Stimulated activated CD4-positive, alpha-beta T cell treated with anti-CD3 and anti-CD28 coated beads, TNF-alpha, amount 100 ng/mL, for 24 hours (primary cell): ENCODE measurements around the gene BIK.
"Not testable (repeated sequence)": the region's sequence is repeated elsewhere in the genome, so short reads cannot be mapped to it uniquely, and the experiment has no call there.

Experiments
- DNase-seq, 3 experiments: peaks; one replicate each; pipeline ENCODE4 v3.0.0-alpha.2; 2020; ENCODE audit warnings: low read depth in 3 of 3

The BIK gene

GRCh38 chr22:43110444-43110926 lies at the start of gene BIK:
TSS of gene BIK (plus strand) at chr22:43110750. CDS start at chr22:43124023, 13,273 bp downstream.
- DNase-seq: peak in 1 of 3 experiments; percentile 37

- no peak for DNase-seq
These were observed 44.4 kb upstream of the BIK start for GRCh38 chr22:43066134-43066533.

- DNase-seq: no peak
These were observed 43.6 kb upstream of the BIK start for GRCh38 chr22:43066844-43067385.

GRCh38 chr22:43077121-43077877 lies 33.3 kb upstream of the BIK start:
- DNase-seq: no peak

DNA sequence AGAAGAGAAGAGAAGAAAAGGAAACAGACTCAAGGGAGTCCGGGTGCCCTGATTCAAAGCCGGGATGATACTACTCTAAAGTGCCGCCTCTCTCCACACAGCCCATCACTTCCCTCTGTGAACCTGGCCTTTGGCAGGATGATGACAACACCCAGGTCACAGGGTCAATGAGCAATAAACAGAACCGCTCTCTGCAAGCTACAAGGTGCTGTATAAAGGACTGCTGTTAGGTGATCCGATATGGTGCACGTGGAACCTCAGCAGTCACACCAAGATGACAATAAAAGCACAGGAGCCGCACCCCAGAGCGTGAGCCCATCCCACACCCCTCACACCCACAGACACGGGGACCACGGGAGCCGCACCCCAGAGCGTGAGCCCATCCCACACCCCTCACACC lies 32.0 kb upstream of the BIK start:
- no peak for DNase-seq

DNA sequence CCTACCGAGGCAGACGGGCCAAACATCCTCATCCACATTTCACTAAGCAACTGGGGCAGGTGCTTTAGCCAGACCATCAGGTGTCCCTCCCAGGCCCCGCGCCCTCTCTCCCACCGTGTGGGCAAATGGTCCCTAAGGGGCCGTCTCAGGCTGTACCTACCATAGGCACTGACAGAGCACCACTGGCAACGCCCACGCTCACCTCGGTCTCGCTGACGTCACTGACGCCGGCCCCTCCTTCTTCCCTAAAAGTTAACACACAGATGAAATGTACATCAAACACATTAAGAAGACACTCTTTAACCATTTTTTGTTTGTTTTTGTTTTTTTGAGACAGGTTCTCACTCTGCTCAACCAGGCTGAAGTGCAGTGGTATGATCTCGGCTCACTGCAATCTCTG lies 30.8 kb upstream of the BIK start:
- DNase-seq: no peak

- no peak for DNase-seq
These were observed 29.9 kb upstream of the BIK start for GRCh38 chr22:43080616-43081015.

DNA sequence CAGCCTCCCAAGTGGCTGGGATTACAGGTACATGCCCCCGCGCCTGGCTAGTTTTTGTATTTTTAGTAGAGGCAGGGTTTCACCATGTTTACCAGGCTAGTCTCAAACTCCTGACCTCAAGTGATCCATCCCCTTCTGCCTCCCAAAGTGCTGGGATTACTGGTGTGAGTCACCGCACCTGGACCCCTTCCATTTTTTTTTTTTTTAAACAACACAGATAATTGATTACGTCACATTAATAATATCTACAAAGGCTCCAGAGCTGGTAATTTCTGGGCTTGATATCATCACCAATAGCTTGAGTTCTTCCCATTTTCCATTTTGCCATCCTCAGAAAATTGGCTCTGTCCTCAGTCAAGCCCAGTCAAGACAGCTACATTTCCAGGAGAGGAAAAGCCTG lies 28.6 kb upstream of the BIK start:
- DNase-seq: no peak

GRCh38 chr22:43085658-43086606 lies 24.6 kb upstream of the BIK start:
- DNase-seq: no peak

- no peak for DNase-seq
These were observed 21.9 kb upstream of the BIK start for GRCh38 chr22:43088627-43088983.

GRCh38 chr22:43088984-43089717 lies 21.4 kb upstream of the BIK start, which contains the start of gene TTLL1:
TSS of gene TTLL1 (minus strand) at chr22:43089391. CDS start at chr22:43075586, 13,805 bp downstream.
- peak; percentile 79 to 91 (median 81) for DNase-seq

- peak in 1 of 3 experiments; percentile 53 for DNase-seq
These were observed 20.3 kb upstream of the BIK start for GRCh38 chr22:43090130-43090789.

- no peak for DNase-seq
These were observed 18.5 kb upstream of the BIK start for GRCh38 chr22:43092085-43092484.

DNA sequence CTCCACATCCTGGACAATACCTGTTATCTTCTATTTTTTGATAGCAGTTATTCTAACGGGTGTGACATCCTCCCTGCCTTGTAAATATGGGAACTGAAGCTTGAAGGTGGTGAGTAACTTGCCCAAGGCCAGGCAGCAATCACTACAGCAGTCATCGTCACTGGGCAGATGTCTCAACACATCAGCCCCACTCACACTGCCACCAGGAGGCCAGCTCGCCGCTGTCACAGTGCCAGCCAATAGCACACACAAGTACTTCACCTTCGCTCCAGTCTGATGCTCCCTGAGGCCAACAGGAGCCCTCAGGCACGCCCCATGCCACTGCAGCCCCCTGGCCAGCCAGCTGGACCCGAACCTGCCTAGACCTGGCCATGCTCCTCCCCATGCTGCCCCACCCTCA lies 16.5 kb upstream of the BIK start:
- no peak for DNase-seq

DNA sequence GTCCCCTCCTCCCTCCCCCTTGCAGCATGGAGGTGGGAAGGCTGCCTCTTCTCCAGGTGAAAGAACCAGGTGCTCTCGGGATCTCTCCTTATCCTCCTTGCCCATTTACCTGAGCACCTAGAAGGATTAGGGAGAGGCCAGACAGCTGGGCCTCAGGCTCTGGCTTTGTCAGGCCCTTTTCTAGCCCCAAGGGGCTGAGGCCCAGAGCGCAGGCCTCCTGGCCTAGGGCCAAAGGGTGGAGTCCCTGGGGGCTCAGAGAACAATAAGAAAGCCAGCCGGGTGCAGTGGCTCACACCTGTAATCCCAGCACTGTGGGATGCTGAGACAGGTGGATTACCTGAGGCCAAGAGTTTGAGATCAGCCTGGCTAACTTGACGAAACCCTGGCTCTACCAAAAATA lies 16.0 kb upstream of the BIK start:
- DNase-seq: no peak

DNA sequence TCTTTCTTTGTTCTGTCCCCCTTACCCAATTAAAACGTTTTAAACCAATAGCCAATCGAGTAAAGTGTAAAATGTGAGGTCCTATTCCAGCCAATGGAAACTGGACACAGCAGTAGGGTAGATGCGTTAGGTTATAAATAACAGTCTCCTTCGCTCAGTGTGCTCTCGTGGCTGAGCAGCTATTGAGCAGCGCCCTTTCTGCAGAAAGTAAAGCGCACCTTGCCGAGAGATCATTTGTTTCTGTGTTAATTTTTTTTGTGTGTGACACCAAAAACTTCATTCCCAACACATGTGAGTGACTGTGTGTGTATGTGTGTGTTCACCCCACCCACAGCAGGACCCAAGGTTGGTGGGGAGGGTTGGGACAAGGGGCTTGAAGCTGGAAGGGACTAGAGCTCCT lies 14.1 kb upstream of the BIK start:
- DNase-seq: no peak

DNA sequence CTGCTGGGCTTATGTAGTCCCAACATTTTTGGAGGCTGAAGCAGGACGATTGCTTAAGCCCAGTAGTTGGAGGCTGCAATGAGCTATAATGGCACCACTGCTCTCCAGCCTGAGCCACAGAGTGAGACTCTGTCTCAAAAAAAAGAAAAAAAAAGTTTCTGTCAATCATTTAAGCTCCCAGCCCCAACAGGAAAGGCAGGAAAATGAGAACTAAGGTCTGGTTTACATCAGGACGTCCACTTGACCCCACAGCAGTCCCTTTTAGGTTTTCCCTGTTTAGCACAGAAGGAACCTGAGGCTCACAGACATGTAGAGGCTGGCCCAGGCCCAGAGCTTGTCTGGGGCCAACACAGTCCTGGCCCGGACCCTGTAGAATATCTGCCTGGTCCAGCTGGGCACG lies 12.2 kb upstream of the BIK start:
- no peak for DNase-seq

- no peak for DNase-seq
These were observed 11.5 kb upstream of the BIK start for GRCh38 chr22:43099095-43099494.

GRCh38 chr22:43100225-43100624 lies 10.3 kb upstream of the BIK start:
- DNase-seq: no peak

- no peak for DNase-seq
These were observed 9.2 kb upstream of the BIK start for GRCh38 chr22:43101306-43101705.

- not testable (repeated sequence) for DNase-seq
These were observed 6.4 kb upstream of the BIK start for GRCh38 chr22:43104056-43104625.
